Measurements from ENCODE around the gene ZNF470.

ZNF470 gene

DNA sequence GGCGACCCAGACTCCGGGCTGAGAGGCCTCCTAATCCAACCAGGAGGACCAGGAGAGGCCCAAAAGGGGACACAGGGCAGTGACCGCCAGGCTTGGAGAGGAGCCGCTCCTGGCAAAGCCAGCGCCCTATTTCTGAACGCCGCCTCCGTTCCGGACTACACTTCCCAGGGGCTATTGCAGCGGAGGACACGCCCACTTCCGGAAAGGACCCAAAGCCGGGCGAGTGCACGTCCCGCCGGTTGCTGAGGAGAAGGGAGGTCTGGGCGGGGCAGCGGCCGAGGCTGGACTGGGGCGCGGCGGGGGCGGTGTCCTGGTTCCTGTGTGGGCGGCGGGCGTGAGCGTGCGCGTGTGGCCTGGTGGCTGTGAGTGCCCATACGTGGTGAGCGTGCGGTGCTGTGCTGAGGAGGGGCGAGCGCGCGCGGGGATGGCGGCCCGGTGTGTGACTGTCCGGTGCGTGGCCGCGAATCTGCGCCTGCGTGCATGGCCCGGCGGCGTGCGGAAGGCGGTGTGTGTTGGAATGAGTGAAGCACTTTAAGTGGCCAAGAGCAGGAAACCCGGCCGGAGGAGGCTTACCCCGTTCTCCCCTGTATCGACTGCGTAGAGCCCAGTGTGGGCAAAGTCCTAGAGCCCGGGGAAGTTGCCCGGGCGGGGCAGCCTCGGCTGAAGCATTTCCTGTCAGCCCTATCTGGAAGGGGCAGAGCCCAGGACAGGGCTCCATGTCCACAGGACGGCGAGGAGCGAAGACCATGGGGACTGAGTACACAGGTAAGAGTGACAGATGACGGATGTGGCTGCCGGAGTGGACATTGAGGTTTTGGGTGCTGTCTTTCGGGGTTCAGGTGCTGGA, at the start of gene ZNF470 (continued):
- TF ChIP-seq ZNF140 (tag by site-specific recombination; IDR thresholded peaks at IDR 0.05) (no peak), GLI2 (tag by site-specific recombination; IDR thresholded peaks at IDR 0.05; ENCODE audit: borderline replicate concordance, low read depth) (no peak), MZF1 (tag by site-specific recombination; IDR thresholded peaks at IDR 0.05; ENCODE audit: borderline replicate concordance) (no peak), ZFP41 (tag by site-specific recombination; IDR thresholded peaks at IDR 0.05; ENCODE audit: borderline replicate concordance) (no peak), ZNF302 (tag by site-specific recombination; IDR thresholded peaks at IDR 0.05; ENCODE audit: low read depth) (no peak), ZNF658 (tag by site-specific recombination; IDR thresholded peaks at IDR 0.05) (no peak), ZNF2 (tag by site-specific recombination; IDR thresholded peaks at IDR 0.05) (0 out of 2 replicates have a peak, but pooled peaks have one; percentile 19), ZNF530 (tag by site-specific recombination; IDR thresholded peaks at IDR 0.05; ENCODE audit: low read depth) (peak; percentile 7; the same call in 1 of the 2 replicates), ZXDB (tag by site-specific recombination; IDR thresholded peaks at IDR 0.05) (peak; percentile 84), ZNF350 (tag by site-specific recombination; IDR thresholded peaks at IDR 0.05) (no peak), ZNF202 (tag by site-specific recombination; IDR thresholded peaks at IDR 0.05; ENCODE audit: borderline replicate concordance) (no peak), ZNF354C (tag by site-specific recombination; IDR thresholded peaks at IDR 0.05; ENCODE audit: borderline replicate concordance, low read depth) (no peak), RBAK (tag by site-specific recombination; IDR thresholded peaks at IDR 0.05) (no peak), ZNF621 (tag by site-specific recombination; IDR thresholded peaks at IDR 0.05) (no peak), ZNF394 (tag by site-specific recombination; IDR thresholded peaks at IDR 0.05; ENCODE audit: borderline replicate concordance) (no peak), ZNF670 (tag by site-specific recombination; IDR thresholded peaks at IDR 0.05; ENCODE audit: low read depth) (no peak), ZBTB17 (tag by site-specific recombination; IDR thresholded peaks at IDR 0.05) (peak; percentile 71), MEIS1 (CRISPR knock-in tag; IDR thresholded peaks at IDR 0.05; ENCODE audit: borderline replicate concordance) (no peak), ZSCAN16 (tag by site-specific recombination; IDR thresholded peaks at IDR 0.05) (no peak), ZNF473 (tag by site-specific recombination; IDR thresholded peaks at IDR 0.05) (no peak), ZNF544 (tag by site-specific recombination; IDR thresholded peaks at IDR 0.05) (no peak), ZNF596 (tag by site-specific recombination; IDR thresholded peaks at IDR 0.05) (no peak), ZNF548 (tag by site-specific recombination; IDR thresholded peaks at IDR 0.05) (no peak), ZNF692 (tag by site-specific recombination; IDR thresholded peaks at IDR 0.05) (peak; percentile 60; the same call in 1 of the 2 replicates), OSR2 (tag by site-specific recombination; IDR thresholded peaks at IDR 0.05) (no peak)
- TF ChIP-seq, protein P1, sequence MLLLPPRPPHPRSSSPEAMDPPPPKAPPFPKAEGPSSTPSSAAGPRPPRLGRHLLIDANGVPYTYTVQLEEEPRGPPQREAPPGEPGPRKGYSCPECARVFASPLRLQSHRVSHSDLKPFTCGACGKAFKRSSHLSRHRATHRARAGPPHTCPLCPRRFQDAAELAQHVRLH (tag by site-specific recombination; IDR thresholded peaks at IDR 0.05): no peak
- TF ChIP-seq, protein P2, sequence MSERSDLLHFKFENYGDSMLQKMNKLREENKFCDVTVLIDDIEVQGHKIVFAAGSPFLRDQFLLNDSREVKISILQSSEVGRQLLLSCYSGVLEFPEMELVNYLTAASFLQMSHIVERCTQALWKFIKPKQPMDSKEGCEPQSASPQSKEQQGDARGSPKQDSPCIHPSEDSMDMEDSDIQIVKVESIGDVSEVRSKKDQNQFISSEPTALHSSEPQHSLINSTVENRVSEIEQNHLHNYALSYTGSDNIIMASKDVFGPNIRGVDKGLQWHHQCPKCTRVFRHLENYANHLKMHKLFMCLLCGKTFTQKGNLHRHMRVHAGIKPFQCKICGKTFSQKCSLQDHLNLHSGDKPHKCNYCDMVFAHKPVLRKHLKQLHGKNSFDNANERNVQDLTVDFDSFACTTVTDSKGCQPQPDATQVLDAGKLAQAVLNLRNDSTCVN (tag by site-specific recombination; optimal IDR thresholded peaks at IDR 0.05): peak; percentile 99
- TF ChIP-seq, protein P3, sequence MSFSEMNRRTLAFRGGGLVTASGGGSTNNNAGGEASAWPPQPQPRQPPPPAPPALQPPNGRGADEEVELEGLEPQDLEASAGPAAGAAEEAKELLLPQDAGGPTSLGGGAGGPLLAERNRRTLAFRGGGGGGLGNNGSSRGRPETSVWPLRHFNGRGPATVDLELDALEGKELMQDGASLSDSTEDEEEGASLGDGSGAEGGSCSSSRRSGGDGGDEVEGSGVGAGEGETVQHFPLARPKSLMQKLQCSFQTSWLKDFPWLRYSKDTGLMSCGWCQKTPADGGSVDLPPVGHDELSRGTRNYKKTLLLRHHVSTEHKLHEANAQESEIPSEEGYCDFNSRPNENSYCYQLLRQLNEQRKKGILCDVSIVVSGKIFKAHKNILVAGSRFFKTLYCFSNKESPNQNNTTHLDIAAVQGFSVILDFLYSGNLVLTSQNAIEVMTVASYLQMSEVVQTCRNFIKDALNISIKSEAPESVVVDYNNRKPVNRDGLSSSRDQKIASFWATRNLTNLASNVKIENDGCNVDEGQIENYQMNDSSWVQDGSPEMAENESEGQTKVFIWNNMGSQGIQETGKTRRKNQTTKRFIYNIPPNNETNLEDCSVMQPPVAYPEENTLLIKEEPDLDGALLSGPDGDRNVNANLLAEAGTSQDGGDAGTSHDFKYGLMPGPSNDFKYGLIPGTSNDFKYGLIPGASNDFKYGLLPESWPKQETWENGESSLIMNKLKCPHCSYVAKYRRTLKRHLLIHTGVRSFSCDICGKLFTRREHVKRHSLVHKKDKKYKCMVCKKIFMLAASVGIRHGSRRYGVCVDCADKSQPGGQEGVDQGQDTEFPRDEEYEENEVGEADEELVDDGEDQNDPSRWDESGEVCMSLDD (tag by site-specific recombination; IDR thresholded peaks at IDR 0.05): no peak
- TF ChIP-seq, protein P4, sequence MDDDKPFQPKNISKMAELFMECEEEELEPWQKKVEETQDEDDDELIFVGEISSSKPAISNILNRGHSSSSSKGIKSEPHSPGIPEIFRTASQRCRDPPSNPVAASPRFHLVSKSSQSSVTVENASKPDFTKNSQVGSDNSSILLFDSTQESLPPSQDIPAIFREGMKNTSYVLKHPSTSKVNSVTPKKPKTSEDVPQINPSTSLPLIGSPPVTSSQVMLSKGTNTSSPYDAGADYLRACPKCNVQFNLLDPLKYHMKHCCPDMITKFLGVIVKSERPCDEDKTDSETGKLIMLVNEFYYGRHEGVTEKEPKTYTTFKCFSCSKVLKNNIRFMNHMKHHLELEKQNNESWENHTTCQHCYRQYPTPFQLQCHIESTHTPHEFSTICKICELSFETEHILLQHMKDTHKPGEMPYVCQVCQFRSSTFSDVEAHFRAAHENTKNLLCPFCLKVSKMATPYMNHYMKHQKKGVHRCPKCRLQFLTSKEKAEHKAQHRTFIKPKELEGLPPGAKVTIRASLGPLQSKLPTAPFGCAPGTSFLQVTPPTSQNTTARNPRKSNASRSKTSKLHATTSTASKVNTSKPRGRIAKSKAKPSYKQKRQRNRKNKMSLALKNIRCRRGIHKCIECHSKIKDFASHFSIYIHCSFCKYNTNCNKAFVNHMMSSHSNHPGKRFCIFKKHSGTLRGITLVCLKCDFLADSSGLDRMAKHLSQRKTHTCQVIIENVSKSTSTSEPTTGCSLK (tag by site-specific recombination; IDR thresholded peaks at IDR 0.05): no peak
- TF ChIP-seq, protein P5, sequence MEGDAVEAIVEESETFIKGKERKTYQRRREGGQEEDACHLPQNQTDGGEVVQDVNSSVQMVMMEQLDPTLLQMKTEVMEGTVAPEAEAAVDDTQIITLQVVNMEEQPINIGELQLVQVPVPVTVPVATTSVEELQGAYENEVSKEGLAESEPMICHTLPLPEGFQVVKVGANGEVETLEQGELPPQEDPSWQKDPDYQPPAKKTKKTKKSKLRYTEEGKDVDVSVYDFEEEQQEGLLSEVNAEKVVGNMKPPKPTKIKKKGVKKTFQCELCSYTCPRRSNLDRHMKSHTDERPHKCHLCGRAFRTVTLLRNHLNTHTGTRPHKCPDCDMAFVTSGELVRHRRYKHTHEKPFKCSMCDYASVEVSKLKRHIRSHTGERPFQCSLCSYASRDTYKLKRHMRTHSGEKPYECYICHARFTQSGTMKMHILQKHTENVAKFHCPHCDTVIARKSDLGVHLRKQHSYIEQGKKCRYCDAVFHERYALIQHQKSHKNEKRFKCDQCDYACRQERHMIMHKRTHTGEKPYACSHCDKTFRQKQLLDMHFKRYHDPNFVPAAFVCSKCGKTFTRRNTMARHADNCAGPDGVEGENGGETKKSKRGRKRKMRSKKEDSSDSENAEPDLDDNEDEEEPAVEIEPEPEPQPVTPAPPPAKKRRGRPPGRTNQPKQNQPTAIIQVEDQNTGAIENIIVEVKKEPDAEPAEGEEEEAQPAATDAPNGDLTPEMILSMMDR (tag by site-specific recombination; IDR thresholded peaks at IDR 0.05): peak; percentile 36; the same call in 1 of the 2 replicates

All from HEK293 (cell line).